PC-3 (cell line): ENCODE data around the gene SEPTIN10. TPM values are rescaled to one million over a fixed set of nuclear protein-coding genes. Genes with fewer than 3 reads are reported as not detected.

Source experiments
- ATAC-seq: fragments of 200-7000 bp; cut with Tn5 transposase; 2 replicates; pipeline ENCODE4 v1.9.1; 2020; ENCODE audit warnings: mild to moderate bottlenecking, moderate library complexity
- BruUV-seq: library from RNA; stranded (reverse); fragments of 400-500 nt; replicated peaks from 2 replicates; lab custom pipeline; 2021; lab: Mats Ljungman, UMichigan
- CTCF ChIA-PET: fragments of 300-600 bp; sonication (Branson Sonifier 250); formaldehyde crosslinking; loops from one replicate; lab custom pipeline; 2022; ENCODE audit warnings: antibody characterized with exemption; lab: Charles Lee
- POLR2A ChIA-PET: fragments of 300-600 bp; sonication (Branson Sonifier 250); formaldehyde crosslinking; loops from one replicate; lab custom pipeline; 2022; ENCODE audit warnings: antibody characterized with exemption; ENCODE audit not compliant: unreplicated experiment; lab: Charles Lee
- DNase-seq: peaks from one replicate; pipeline ENCODE4 v3.0.0-alpha.2; 2015
- H2AFZ ChIP-seq: fragments of 300-600 bp; sonication (generic); 2 replicates; pipeline ENCODE4 v1.6.0; 2016; ENCODE audit warnings: antibody characterized with exemption, low read length
- H3F3A ChIP-seq: fragments of 300-600 bp; sonication (generic); one replicate; pipeline ENCODE4 v1.6.0; 2017; ENCODE audit warnings: antibody characterized with exemption, low read length, control low read depth, mild to moderate bottlenecking; ENCODE audit not compliant: unreplicated experiment
- H3K27ac ChIP-seq: fragments of 300-600 bp; sonication (generic); 2 replicates; pipeline ENCODE4 v1.5.1; 2016; ENCODE audit warnings: mild to moderate bottlenecking, low read length
- H3K27me3 ChIP-seq: fragments of 300-600 bp; sonication (generic); 2 replicates; pipeline ENCODE4 v1.6.1; 2016; ENCODE audit warnings: low read length, mixed read lengths
- H3K36me3 ChIP-seq: fragments of 300-600 bp; sonication (generic); 2 replicates; pipeline ENCODE4 v1.6.1; 2016; ENCODE audit warnings: low read depth, mixed run types, low read length, mixed read lengths
- H3K4me1 ChIP-seq: fragments of 300-600 bp; sonication (generic); 2 replicates; pipeline ENCODE4 v1.5.1; 2016; ENCODE audit warnings: low read length; ENCODE audit not compliant: insufficient read depth
- H3K4me2 ChIP-seq: fragments of 300-600 bp; sonication (generic); 2 replicates; pipeline ENCODE4 v1.6.0; 2016; ENCODE audit warnings: low read length
- H3K4me3 ChIP-seq: fragments of 300-600 bp; sonication (generic); 2 replicates; pipeline ENCODE4 v1.5.1; 2016; ENCODE audit warnings: mild to moderate bottlenecking, low read length, mixed read lengths
- H3K79me2 ChIP-seq: fragments of 300-600 bp; sonication (generic); 2 replicates; pipeline ENCODE4 v1.6.1; 2017; ENCODE audit warnings: low read length, mixed read lengths
- H3K9ac ChIP-seq: fragments of 300-600 bp; sonication (generic); 2 replicates; pipeline ENCODE4 v1.6.0; 2016; ENCODE audit warnings: mild to moderate bottlenecking, low read length
- H3K9me2 ChIP-seq: fragments of 300-600 bp; sonication (generic); replicated peaks from 2 replicates; pipeline ENCODE4 v1.6.1; 2016; ENCODE audit warnings: mixed run types, low read length, mixed read lengths
- H3K9me3 ChIP-seq: fragments of 300-600 bp; sonication (generic); 2 replicates; pipeline ENCODE4 v1.6.1; 2016; ENCODE audit warnings: low read length, mixed read lengths
- H4K20me1 ChIP-seq: fragments of 300-600 bp; sonication (generic); 2 replicates; pipeline ENCODE4 v1.6.1; 2016; ENCODE audit warnings: low read length, mixed read lengths
- CTCF ChIP-seq: fragments of 300-600 bp; sonication (generic); conservative IDR thresholded peaks from 2 replicates; pipeline ENCODE4 v1.5.1; 2017; ENCODE audit warnings: antibody characterized with exemption, low read depth, mild to moderate bottlenecking, low read length
- EZH2 ChIP-seq: fragments of 300-600 bp; sonication (generic); IDR thresholded peaks from one replicate; pipeline ENCODE4 v1.6.1; 2017; ENCODE audit warnings: antibody characterized with exemption, mild to moderate bottlenecking, low read length; ENCODE audit not compliant: unreplicated experiment
- EZH2phosphoT487 ChIP-seq: fragments of 300-600 bp; sonication (generic); IDR thresholded peaks from 2 replicates; pipeline ENCODE4 v1.6.1; 2018; ENCODE audit warnings: mild to moderate bottlenecking, antibody characterized with exemption, low read length, borderline replicate concordance
- intact Hi-C: fragments of 100-400 bp; cut with micrococcal nuclease; formaldehyde crosslinking; loops from 2 replicates; pipeline ENCODE4 v1.9.0; 2023
- total RNA-seq: library from RNA; depleted of rRNA; stranded (reverse); fragments of >200 nt; gene quantifications from 2 replicates; pipeline ENCODE4 v1.2.3, GENCODE V29; 2014

Gene SEPTIN10
- total RNA-seq, 1 experiment from 2014 or later = 36.1 TPM

GRCh38 chr2:109575373-109575772 lies 38.4 kb downstream of the SEPTIN10 start:
- H3K9me3 ChIP-seq = no peaks in the 10 kb centered on the region
- no peaks in the 10 kb centered on the region for H3F3A ChIP-seq
- H4K20me1 ChIP-seq = no peaks in the 10 kb centered on the region
- no peak overlapping the region for H3K4me3 ChIP-seq
- ChIA-PET POLR2A (no interaction called here), CTCF (no interaction called here)
- H3K27me3 ChIP-seq = no peaks in the 10 kb centered on the region
- H3K9me2 ChIP-seq = no peaks in the 10 kb centered on the region
- DNase-seq (no peak), ATAC-seq (no peak)
- no peaks in the 10 kb centered on the region for H3K79me2 ChIP-seq
- no peak for TF ChIP-seq EZH2
- no peak for TF ChIP-seq EZH2phosphoT487
- no peak for TF ChIP-seq CTCF
- no peaks in the 10 kb centered on the region; the same call in 1 of the 2 replicates for H3K36me3 ChIP-seq
- H3K4me2 ChIP-seq = no peak overlapping the region
- H3K4me1 ChIP-seq = no peaks in the 10 kb centered on the region
- no peak overlapping the region for H2AFZ ChIP-seq
- intact Hi-C loops = no loop called here
- H3K9ac ChIP-seq = no peak overlapping the region
- BruUV-seq = no TSS peak
- no peak overlapping the region for H3K27ac ChIP-seq

- ChIA-PET CTCF (no interaction called here), POLR2A (no interaction called here)
- Histone ChIP-seq H3K36me3 (0 out of 2 replicates have a peak, but pooled peaks cover 7% of the 10 kb centered on the region), H3K4me1 (peaks cover 62% of the 10 kb centered on the region), H3K27ac (peak overlapping the region; percentile 94), H3K27me3 (no peaks in the 10 kb centered on the region), H3K4me2 (peak overlapping the region; percentile 62), H3K4me3 (0 out of 2 replicates have a peak overlapping the region, but pooled peaks have one; percentile 25), H4K20me1 (no peaks in the 10 kb centered on the region), H3K9me3 (no peaks in the 10 kb centered on the region), H3K79me2 (no peaks in the 10 kb centered on the region), H2AFZ (no peak overlapping the region), H3K9ac (peak overlapping the region; percentile 65), H3F3A (peaks cover 10% of the 10 kb centered on the region), H3K9me2 (no peaks in the 10 kb centered on the region)
- intact Hi-C loops = loop anchor here (1.0 kb wide), 1 partner anchor 48 kb away; no protein-coding TSS in a partner anchor
- no peak for TF ChIP-seq EZH2
- no peak for TF ChIP-seq CTCF
- TF ChIP-seq EZH2phosphoT487 = no peak
- ATAC-seq (peak; percentile 58), DNase-seq (peak; percentile 74)
- BruUV-seq = no TSS peak
Measured at GRCh38 chr2:109563980-109564550, 49.7 kb downstream of the SEPTIN10 start.

GRCh38 chr2:109563288-109563687 lies 50.5 kb downstream of the SEPTIN10 start:
- no peak for TF ChIP-seq EZH2phosphoT487
- TF ChIP-seq CTCF = no peak
- TF ChIP-seq EZH2 = no peak
- Histone ChIP-seq H3K79me2 (no peaks in the 10 kb centered on the region), H3K9me3 (no peaks in the 10 kb centered on the region), H2AFZ (no peak overlapping the region), H3K27me3 (no peaks in the 10 kb centered on the region), H3F3A (peaks cover 10% of the 10 kb centered on the region), H3K9ac (peak overlapping the region; percentile 65), H4K20me1 (no peaks in the 10 kb centered on the region), H3K4me2 (peak overlapping the region; percentile 42), H3K27ac (peak overlapping the region; percentile 94), H3K36me3 (0 out of 2 replicates have a peak, but pooled peaks cover 7% of the 10 kb centered on the region), H3K9me2 (no peaks in the 10 kb centered on the region), H3K4me1 (peaks cover 67% of the 10 kb centered on the region), H3K4me3 (no peak overlapping the region)
- ChIA-PET CTCF (no interaction called here), POLR2A (no interaction called here)
- intact Hi-C loops = no loop called here
- peak; percentile 11 for DNase-seq
- ATAC-seq = no peak
- no TSS peak for BruUV-seq
